ENCODE results near the gene SCG3. TPM values are rescaled to one million over a fixed set of nuclear protein-coding genes. Genes with fewer than 3 reads are reported as not detected.

The SCG3 gene
- polyA plus RNA-seq, 1 donor (not counting 4 experiments of a cell fraction or from before 2014, with no cell fraction given) = not detected

DNA sequence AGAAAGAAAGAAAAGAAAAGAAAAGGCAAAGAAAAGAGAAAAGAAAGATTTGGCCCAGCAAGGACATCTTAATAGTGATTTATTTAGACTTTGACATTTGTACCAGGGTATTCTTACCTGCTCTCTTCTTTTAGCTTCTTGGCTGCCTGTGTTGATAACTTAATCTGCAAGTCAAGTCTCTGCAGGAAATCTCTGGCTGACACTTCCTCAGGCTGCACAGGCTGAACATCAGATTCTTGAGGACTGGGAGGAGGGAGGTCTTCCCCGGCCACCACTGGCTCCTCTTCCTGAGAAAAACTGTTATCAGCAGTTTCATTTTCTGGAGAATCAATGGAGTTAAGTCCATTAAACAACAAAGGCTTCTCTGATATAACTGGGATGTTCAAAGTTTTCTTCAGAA is 43.4 kb downstream of the SCG3 start:
- Histone ChIP-seq H4K20me1 (ENCODE audit: control insufficient read depth, extremely low read depth, insufficient read depth, low read length) (no peaks in the 10 kb centered on the region), H3K9me1 (ENCODE audit: control insufficient read depth, extremely low read depth, insufficient read depth, low read length) (peaks cover 3% of the 10 kb centered on the region), H3K4me3 (ENCODE audit: control insufficient read depth in 2 of 3, extremely low read depth in 1 of 3, insufficient read depth in 2 of 3, low read depth in 1 of 3, low read length in 3 of 3) (no peak overlapping the region), H3K9ac (ENCODE audit: control insufficient read depth, extremely low read depth, insufficient read depth, low read length) (no peak overlapping the region), H3K27me3 (ENCODE audit: control insufficient read depth, extremely low read depth, insufficient read depth, low read length) (no peaks in the 10 kb centered on the region), H3K27ac (ENCODE audit: control insufficient read depth, insufficient read depth, low read length) (no peak overlapping the region), H3K36me3 (ENCODE audit: control insufficient read depth in 2 of 2, extremely low read depth in 1 of 2, insufficient read depth in 2 of 2, low read length in 2 of 2) (no peaks in the 10 kb centered on the region), H3K4me1 (ENCODE audit: control insufficient read depth, extremely low read depth, insufficient read depth, low read length) (peaks cover 18% of the 10 kb centered on the region), H3K79me2 (ENCODE audit: control insufficient read depth, insufficient read depth, low read length) (no peaks in the 10 kb centered on the region), H3K9me3 (ENCODE audit: control insufficient read depth, low read depth, low read length) (no peaks in the 10 kb centered on the region), H2AFZ (ENCODE audit: control insufficient read depth, low read length) (no peak overlapping the region), H3K4me2 (ENCODE audit: control insufficient read depth, extremely low read depth, insufficient read depth, low read depth, low read length) (no peak overlapping the region)
- TF ChIP-seq EZH2 (IDR thresholded peaks at IDR 0.05; ENCODE audit: low read length) = no peak
- TF ChIP-seq, protein P1, sequence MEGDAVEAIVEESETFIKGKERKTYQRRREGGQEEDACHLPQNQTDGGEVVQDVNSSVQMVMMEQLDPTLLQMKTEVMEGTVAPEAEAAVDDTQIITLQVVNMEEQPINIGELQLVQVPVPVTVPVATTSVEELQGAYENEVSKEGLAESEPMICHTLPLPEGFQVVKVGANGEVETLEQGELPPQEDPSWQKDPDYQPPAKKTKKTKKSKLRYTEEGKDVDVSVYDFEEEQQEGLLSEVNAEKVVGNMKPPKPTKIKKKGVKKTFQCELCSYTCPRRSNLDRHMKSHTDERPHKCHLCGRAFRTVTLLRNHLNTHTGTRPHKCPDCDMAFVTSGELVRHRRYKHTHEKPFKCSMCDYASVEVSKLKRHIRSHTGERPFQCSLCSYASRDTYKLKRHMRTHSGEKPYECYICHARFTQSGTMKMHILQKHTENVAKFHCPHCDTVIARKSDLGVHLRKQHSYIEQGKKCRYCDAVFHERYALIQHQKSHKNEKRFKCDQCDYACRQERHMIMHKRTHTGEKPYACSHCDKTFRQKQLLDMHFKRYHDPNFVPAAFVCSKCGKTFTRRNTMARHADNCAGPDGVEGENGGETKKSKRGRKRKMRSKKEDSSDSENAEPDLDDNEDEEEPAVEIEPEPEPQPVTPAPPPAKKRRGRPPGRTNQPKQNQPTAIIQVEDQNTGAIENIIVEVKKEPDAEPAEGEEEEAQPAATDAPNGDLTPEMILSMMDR (optimal IDR thresholded peaks at IDR 0.05 in 1 of 3, IDR thresholded peaks at IDR 0.05 in 1 of 3, conservative IDR thresholded peaks at IDR 0.05 in 1 of 3; ENCODE audit: extremely low read depth in 1 of 3, insufficient read depth in 2 of 3, low read length in 3 of 3) = no peak
- no peak for DNase-seq (ENCODE audit: low read depth, low spot score)
- no peak for FAIRE-seq
- dilution Hi-C loops (cut with MboI; ENCODE audit: extremely low pct_ligation_motif_present, low sequenced_read_pairs) = no loop called here

DNA sequence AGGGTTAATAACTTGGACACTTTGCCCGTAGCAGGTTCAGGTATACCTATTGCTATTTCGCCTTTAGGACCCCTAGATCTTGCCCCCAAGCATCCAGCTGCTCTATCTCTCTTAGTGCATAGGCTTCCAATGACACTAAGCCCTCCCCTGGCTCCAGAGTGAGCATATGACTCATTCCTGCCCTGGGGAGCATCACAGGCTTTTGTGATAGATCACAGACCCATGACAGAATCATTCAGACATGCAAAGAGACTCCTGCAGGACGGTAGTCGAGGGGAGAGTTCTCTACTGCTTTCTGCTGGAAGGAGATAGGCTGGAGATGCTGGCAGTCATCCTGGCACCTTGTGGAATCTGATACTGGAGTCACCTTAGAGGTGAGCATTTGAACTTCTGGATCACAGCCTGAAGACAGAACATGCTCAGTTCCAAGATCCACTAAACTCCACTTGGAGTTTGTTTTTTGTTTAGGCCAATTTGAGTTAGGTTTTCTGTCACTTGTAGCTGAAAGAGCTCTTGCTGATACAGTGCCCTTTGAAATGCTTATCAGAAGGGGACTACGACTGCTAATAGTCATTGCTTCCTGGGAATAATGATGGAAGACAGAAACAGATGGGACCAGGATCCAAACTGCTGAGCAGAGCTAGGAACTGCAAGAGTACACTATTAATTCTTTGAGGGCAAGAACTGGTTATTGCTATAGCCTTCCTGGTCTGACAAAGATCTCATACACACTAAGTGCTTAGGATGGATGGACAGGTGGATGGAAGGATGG is 45.2 kb downstream of the SCG3 start:
- Histone ChIP-seq H3K9ac (ENCODE audit: control insufficient read depth, extremely low read depth, insufficient read depth, low read length) (no peak overlapping the region), H3K79me2 (ENCODE audit: control insufficient read depth, insufficient read depth, low read length) (peaks cover 2% of the 10 kb centered on the region), H3K4me3 (ENCODE audit: control insufficient read depth in 2 of 3, extremely low read depth in 1 of 3, insufficient read depth in 2 of 3, low read depth in 1 of 3, low read length in 3 of 3) (no peak overlapping the region), H4K20me1 (ENCODE audit: control insufficient read depth, extremely low read depth, insufficient read depth, low read length) (no peaks in the 10 kb centered on the region), H3K4me2 (ENCODE audit: control insufficient read depth, extremely low read depth, insufficient read depth, low read depth, low read length) (peak overlapping the region; percentile 42), H3K27ac (ENCODE audit: control insufficient read depth, insufficient read depth, low read length) (no peak overlapping the region), H2AFZ (ENCODE audit: control insufficient read depth, low read length) (no peak overlapping the region), H3K27me3 (ENCODE audit: control insufficient read depth, extremely low read depth, insufficient read depth, low read length) (no peaks in the 10 kb centered on the region), H3K4me1 (ENCODE audit: control insufficient read depth, extremely low read depth, insufficient read depth, low read length) (peaks cover 25% of the 10 kb centered on the region), H3K9me1 (ENCODE audit: control insufficient read depth, extremely low read depth, insufficient read depth, low read length) (peaks cover 3% of the 10 kb centered on the region), H3K9me3 (ENCODE audit: control insufficient read depth, low read depth, low read length) (no peaks in the 10 kb centered on the region), H3K36me3 (ENCODE audit: control insufficient read depth in 2 of 2, extremely low read depth in 1 of 2, insufficient read depth in 2 of 2, low read length in 2 of 2) (no peaks in the 10 kb centered on the region)
- DNase-seq (ENCODE audit: low read depth, low spot score) = peak; percentile 48
- peak; percentile 94 for FAIRE-seq
- TF ChIP-seq, protein P1 (optimal IDR thresholded peaks at IDR 0.05 in 1 of 3, IDR thresholded peaks at IDR 0.05 in 1 of 3, conservative IDR thresholded peaks at IDR 0.05 in 1 of 3; ENCODE audit: extremely low read depth in 1 of 3, insufficient read depth in 2 of 3, low read length in 3 of 3) = no peak
- TF ChIP-seq EZH2 (IDR thresholded peaks at IDR 0.05; ENCODE audit: low read length) = no peak
- dilution Hi-C loops (cut with MboI; ENCODE audit: extremely low pct_ligation_motif_present, low sequenced_read_pairs) = no loop called here
